ENCODE data around the gene RXRB.

DNA sequence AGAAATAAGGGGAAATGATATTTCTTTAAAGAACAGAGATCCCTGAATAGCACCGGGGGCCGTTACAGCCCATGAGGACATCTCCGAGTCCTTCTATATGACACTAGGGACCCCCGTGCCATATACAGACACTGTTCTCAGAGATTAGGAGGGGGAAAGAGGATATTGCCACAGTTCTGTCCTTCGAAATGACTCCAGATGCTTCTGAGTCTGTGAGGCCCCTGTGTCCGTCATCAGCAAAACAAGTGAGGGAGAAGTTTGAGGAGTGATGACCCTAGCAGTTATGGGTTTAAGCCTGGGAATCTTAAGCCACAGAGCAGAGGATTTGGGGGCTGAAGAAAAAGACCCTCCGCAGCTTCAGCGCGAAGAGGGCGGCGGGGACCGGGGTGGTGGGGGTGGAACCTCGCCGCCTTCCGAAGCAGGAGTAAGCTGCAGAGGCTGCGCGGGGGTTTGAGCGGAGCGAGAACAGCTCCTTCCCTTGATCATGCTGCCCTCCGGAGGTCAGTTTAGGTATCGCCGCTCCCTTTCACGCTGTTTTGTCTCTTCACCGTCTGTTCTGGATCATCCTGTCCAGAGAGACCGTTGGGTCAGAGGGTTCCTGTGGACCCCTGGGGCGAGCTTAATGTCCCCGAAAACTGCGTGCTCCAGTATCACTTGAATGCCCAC lies 47.6 kb upstream of the RXRB start:
- TF ChIP-seq, protein P1, sequence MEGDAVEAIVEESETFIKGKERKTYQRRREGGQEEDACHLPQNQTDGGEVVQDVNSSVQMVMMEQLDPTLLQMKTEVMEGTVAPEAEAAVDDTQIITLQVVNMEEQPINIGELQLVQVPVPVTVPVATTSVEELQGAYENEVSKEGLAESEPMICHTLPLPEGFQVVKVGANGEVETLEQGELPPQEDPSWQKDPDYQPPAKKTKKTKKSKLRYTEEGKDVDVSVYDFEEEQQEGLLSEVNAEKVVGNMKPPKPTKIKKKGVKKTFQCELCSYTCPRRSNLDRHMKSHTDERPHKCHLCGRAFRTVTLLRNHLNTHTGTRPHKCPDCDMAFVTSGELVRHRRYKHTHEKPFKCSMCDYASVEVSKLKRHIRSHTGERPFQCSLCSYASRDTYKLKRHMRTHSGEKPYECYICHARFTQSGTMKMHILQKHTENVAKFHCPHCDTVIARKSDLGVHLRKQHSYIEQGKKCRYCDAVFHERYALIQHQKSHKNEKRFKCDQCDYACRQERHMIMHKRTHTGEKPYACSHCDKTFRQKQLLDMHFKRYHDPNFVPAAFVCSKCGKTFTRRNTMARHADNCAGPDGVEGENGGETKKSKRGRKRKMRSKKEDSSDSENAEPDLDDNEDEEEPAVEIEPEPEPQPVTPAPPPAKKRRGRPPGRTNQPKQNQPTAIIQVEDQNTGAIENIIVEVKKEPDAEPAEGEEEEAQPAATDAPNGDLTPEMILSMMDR (IDR thresholded peaks at IDR 0.05; ENCODE audit: extremely low read depth in 1 of 2, insufficient read depth in 1 of 2, low read depth in 1 of 2, low read length in 2 of 2), result peak; percentile 81 to 93
- TF ChIP-seq FOS (IDR thresholded peaks at IDR 0.05; ENCODE audit: borderline replicate concordance, insufficient read depth, low read length), result no peak
- TF ChIP-seq POLR2AphosphoS5 (IDR thresholded peaks at IDR 0.05; ENCODE audit: insufficient read depth, low read depth, low read length), result no peak
- TF ChIP-seq EZH2 (IDR thresholded peaks at IDR 0.05; ENCODE audit: borderline replicate concordance, low read depth, low read length, severe bottlenecking), result no peak
- no peak for TF ChIP-seq POLR2A (IDR thresholded peaks at IDR 0.05; ENCODE audit: low read depth, low read length)
- no peak for TF ChIP-seq JUN (IDR thresholded peaks at IDR 0.05; ENCODE audit: borderline replicate concordance, insufficient read depth, insufficient read length, low read depth)
- no peak for TF ChIP-seq MYC (IDR thresholded peaks at IDR 0.05; ENCODE audit: low read depth, low read length)
